Activated naive CD8-positive, alpha-beta T cell treated with anti-CD3 and anti-CD28 coated beads, Interleukin-2, amount 50 U/mL, for 24 hours (primary cell): ENCODE data around the gene PDE3B.
"Not testable (repeated sequence)": the region's sequence is repeated elsewhere in the genome, so short reads cannot be mapped to it uniquely, and the experiment has no call there.

Experiments used
- ATAC-seq: fragments of 150-1000 bp; cut with Tn5 transposase; one replicate; pipeline ENCODE4 v1.10.0; 2021
- DNase-seq: peaks from one replicate; pipeline ENCODE4 v3.0.0; 2021
- H3K27ac Mint-ChIP-seq: one replicate; pipeline ENCODE4 v1.8.0; 2021; ENCODE audit warnings: mild to moderate bottlenecking, mixed read lengths
- H3K27me3 Mint-ChIP-seq: one replicate; pipeline ENCODE4 v1.8.0; 2021; ENCODE audit warnings: mixed read lengths
- H3K36me3 Mint-ChIP-seq: one replicate; pipeline ENCODE4 v1.8.0; 2021; ENCODE audit warnings: low read depth, mixed read lengths
- H3K4me1 Mint-ChIP-seq: one replicate; pipeline ENCODE4 v1.8.0; 2021; ENCODE audit warnings: mixed read lengths
- H3K4me3 Mint-ChIP-seq: one replicate; pipeline ENCODE4 v1.8.0; 2021; ENCODE audit warnings: mild to moderate bottlenecking, moderate library complexity, mixed read lengths
- H3K9me3 Mint-ChIP-seq: one replicate; pipeline ENCODE4 v1.8.0; 2021; ENCODE audit warnings: mixed read lengths

Gene PDE3B

GRCh38 chr11:14643697-14644225, at the start of gene PDE3B:
TSS of gene PDE3B (plus strand) at chr11:14643804. CDS start at chr11:14644076, 272 bp downstream.
- peaks cover 41% of the 10 kb centered on the region for H3K36me3 Mint-ChIP-seq
- H3K27ac Mint-ChIP-seq = peak within 1 kb of the TSS; percentile 84
- H3K27me3 Mint-ChIP-seq = no peaks in the 10 kb centered on the region
- H3K4me1 Mint-ChIP-seq = peaks cover 52% of the 10 kb centered on the region
- DNase-seq = peak; percentile 83
- H3K4me3 Mint-ChIP-seq = peak within 1 kb of the TSS; percentile 85
- ATAC-seq = peak; percentile 82
- H3K9me3 Mint-ChIP-seq = no peaks in the 10 kb centered on the region

GRCh38 chr11:14595261-14595660, 48.3 kb upstream of the PDE3B start:
- ATAC-seq, H3K27me3 Mint-ChIP-seq, H3K27ac Mint-ChIP-seq, H3K4me1 Mint-ChIP-seq, H3K4me3 Mint-ChIP-seq, DNase-seq: not testable (repeated sequence)
- peaks cover 75% of the 10 kb centered on the region for H3K36me3 Mint-ChIP-seq
- H3K9me3 Mint-ChIP-seq = peaks cover 44% of the 10 kb centered on the region

GRCh38 chr11:14607713-14608112, 35.9 kb upstream of the PDE3B start:
- ATAC-seq (no peak), DNase-seq (no peak)
- Mint-ChIP-seq H3K4me3 (no peak overlapping the region), H3K27me3 (no peaks in the 10 kb centered on the region), H3K9me3 (peaks cover 6% of the 10 kb centered on the region), H3K27ac (no peak overlapping the region), H3K36me3 (peaks cover 74% of the 10 kb centered on the region), H3K4me1 (peaks cover 6% of the 10 kb centered on the region)

GRCh38 chr11:14609902-14610301, 33.7 kb upstream of the PDE3B start:
- H3K36me3 Mint-ChIP-seq = peaks cover 63% of the 10 kb centered on the region
- H3K9me3 Mint-ChIP-seq = peaks cover 6% of the 10 kb centered on the region
- no peaks in the 10 kb centered on the region for H3K27me3 Mint-ChIP-seq
- peaks cover 24% of the 10 kb centered on the region for H3K4me1 Mint-ChIP-seq
- no peak overlapping the region for H3K27ac Mint-ChIP-seq
- H3K4me3 Mint-ChIP-seq = no peak overlapping the region
- no peak for DNase-seq
- no peak for ATAC-seq

DNA sequence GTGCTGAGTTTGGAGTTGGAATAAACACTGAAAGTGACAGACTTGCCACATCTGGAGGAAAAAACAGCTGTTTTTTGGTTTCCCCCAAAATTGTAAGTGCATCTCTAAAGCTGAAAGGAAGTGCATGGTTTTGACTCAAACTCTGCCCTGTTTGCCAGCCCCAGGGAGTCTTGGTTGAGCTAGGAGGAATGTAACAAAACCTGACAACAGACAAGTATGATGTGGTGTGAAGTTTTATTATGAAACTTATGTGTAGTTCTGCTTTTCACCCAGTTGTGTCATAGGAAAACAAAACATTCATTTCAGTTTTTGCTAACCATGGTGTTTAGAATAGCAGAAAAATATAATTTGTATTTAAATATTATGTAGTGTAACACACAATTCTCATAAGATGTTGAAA, 31.7 kb upstream of the PDE3B start:
- peaks cover under 1% of the 10 kb centered on the region for H3K9me3 Mint-ChIP-seq
- H3K27ac Mint-ChIP-seq = no peak overlapping the region
- DNase-seq (no peak), ATAC-seq (peak; percentile 33)
- peaks cover 38% of the 10 kb centered on the region for H3K4me1 Mint-ChIP-seq
- no peaks in the 10 kb centered on the region for H3K27me3 Mint-ChIP-seq
- H3K4me3 Mint-ChIP-seq = no peak overlapping the region
- H3K36me3 Mint-ChIP-seq = peaks cover 55% of the 10 kb centered on the region

DNA sequence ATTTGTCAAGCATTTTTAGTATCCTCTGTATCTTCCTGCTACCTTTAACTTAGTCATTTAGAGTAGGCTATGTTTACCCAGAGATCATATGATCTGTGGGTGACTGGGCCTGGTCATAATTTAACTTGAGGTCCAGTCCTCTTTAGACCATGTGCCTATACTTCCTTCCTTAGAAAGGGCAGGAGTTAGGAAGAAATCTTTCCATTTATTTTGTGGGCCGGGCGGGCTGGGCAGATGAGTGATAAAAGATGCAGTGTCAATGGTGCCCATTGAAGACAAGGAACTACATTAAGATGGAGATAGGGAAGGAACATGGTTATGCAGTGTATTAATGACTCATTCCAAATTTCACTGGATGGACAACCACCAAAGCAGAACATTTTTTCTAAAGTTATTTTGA, 30.9 kb upstream of the PDE3B start:
- peaks cover 40% of the 10 kb centered on the region for H3K4me1 Mint-ChIP-seq
- DNase-seq (no peak), ATAC-seq (no peak)
- no peak overlapping the region for H3K4me3 Mint-ChIP-seq
- H3K27me3 Mint-ChIP-seq = no peaks in the 10 kb centered on the region
- H3K36me3 Mint-ChIP-seq = peaks cover 50% of the 10 kb centered on the region
- H3K9me3 Mint-ChIP-seq = no peaks in the 10 kb centered on the region
- H3K27ac Mint-ChIP-seq = peak overlapping the region; percentile 24

GRCh38 chr11:14614091-14614622, 29.4 kb upstream of the PDE3B start:
- H3K27me3 Mint-ChIP-seq = no peaks in the 10 kb centered on the region
- H3K9me3 Mint-ChIP-seq = no peaks in the 10 kb centered on the region
- H3K36me3 Mint-ChIP-seq = peaks cover 49% of the 10 kb centered on the region
- DNase-seq (no peak), ATAC-seq (peak; percentile 59)
- H3K4me3 Mint-ChIP-seq = no peak overlapping the region
- H3K27ac Mint-ChIP-seq = peak overlapping the region; percentile 20
- peaks cover 52% of the 10 kb centered on the region for H3K4me1 Mint-ChIP-seq

GRCh38 chr11:14617241-14618027, 26.2 kb upstream of the PDE3B start:
- H3K9me3 Mint-ChIP-seq = no peaks in the 10 kb centered on the region
- H3K36me3 Mint-ChIP-seq = peaks cover 34% of the 10 kb centered on the region
- DNase-seq (no peak), ATAC-seq (no peak)
- no peak overlapping the region for H3K4me3 Mint-ChIP-seq
- H3K27ac Mint-ChIP-seq = no peak overlapping the region
- H3K27me3 Mint-ChIP-seq = no peaks in the 10 kb centered on the region
- H3K4me1 Mint-ChIP-seq = peaks cover 69% of the 10 kb centered on the region

- peaks cover 72% of the 10 kb centered on the region for H3K4me1 Mint-ChIP-seq
- H3K36me3 Mint-ChIP-seq = peaks cover 36% of the 10 kb centered on the region
- H3K9me3 Mint-ChIP-seq = no peaks in the 10 kb centered on the region
- H3K27ac Mint-ChIP-seq = no peak overlapping the region
- H3K27me3 Mint-ChIP-seq = no peaks in the 10 kb centered on the region
- H3K4me3 Mint-ChIP-seq = no peak overlapping the region
- DNase-seq (no peak), ATAC-seq (no peak)
These were observed 25.5 kb upstream of the PDE3B start for GRCh38 chr11:14618060-14618459.

GRCh38 chr11:14619603-14620531, 23.7 kb upstream of the PDE3B start:
- Mint-ChIP-seq H3K4me3 (no peak overlapping the region), H3K27me3 (no peaks in the 10 kb centered on the region), H3K4me1 (peaks cover 68% of the 10 kb centered on the region), H3K36me3 (peaks cover 39% of the 10 kb centered on the region), H3K9me3 (no peaks in the 10 kb centered on the region), H3K27ac (no peak overlapping the region)
- DNase-seq = no peak
- no peak for ATAC-seq

DNA sequence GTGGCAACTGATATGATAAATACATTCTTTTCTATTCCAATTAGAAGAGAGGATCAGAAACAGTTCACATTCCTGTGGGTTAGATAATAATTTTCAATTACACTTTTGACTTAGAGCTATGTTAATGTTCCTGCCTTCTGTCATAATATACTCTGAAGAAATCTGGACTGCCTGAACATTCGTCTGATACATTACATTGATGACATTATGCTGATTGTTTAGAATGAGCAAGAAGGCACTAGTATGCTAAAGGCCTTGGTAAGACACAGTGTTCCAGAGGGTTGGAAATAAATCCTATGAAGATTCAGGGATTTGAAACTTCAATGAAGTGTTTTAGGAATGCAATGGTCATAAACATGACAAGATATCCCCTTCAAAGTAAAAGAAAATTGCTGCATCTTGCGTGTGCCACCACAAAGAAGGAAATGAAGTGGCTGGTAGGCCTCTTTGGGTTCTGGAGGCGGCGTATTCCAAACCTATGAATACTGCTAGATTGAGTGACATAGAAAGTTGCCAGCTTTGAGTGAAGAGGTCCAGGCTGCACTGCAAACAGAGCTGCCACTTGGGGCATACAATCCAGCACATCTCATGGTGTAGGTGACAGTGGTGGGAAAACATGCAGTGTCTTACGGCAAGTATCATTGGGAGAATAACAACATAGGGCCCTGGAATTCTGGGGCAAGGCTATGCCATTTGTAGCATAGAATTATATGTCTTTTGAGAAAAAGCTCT, 21.2 kb upstream of the PDE3B start:
- peaks cover 75% of the 10 kb centered on the region for H3K4me1 Mint-ChIP-seq
- no peak overlapping the region for H3K27ac Mint-ChIP-seq
- peaks cover 51% of the 10 kb centered on the region for H3K36me3 Mint-ChIP-seq
- no peak for DNase-seq
- H3K27me3 Mint-ChIP-seq = no peaks in the 10 kb centered on the region
- ATAC-seq = peak; percentile 77
- no peak overlapping the region for H3K4me3 Mint-ChIP-seq
- peaks cover 4% of the 10 kb centered on the region for H3K9me3 Mint-ChIP-seq

DNA sequence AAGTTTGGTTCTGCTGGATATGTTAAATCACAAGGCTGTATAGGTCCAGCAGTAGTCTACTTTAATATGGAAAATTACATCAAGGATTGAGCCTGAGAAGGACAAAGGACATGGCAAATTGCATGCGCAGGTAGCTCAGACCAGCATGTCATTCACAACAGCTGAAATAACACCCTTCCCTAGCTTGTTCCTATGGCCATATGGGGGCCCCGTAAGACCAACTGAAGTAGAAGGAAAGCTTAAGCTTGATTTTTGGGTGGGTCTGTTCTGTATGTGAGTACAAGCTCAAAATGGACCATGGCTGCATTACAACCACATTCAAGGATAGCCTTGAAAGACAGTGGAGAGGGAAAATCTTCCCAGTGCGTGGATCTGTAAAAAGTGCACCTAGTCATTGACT, 20.6 kb upstream of the PDE3B start:
- ATAC-seq = no peak
- H3K36me3 Mint-ChIP-seq = peaks cover 51% of the 10 kb centered on the region
- peaks cover 75% of the 10 kb centered on the region for H3K4me1 Mint-ChIP-seq
- peaks cover 4% of the 10 kb centered on the region for H3K9me3 Mint-ChIP-seq
- no peak for DNase-seq
- H3K4me3 Mint-ChIP-seq = no peak overlapping the region
- H3K27ac Mint-ChIP-seq = no peak overlapping the region
- H3K27me3 Mint-ChIP-seq = no peaks in the 10 kb centered on the region

- Mint-ChIP-seq H3K36me3 (peaks cover 45% of the 10 kb centered on the region), H3K4me1 (peaks cover 63% of the 10 kb centered on the region), H3K27ac (peak overlapping the region; percentile 49), H3K4me3 (no peak overlapping the region), H3K27me3 (no peaks in the 10 kb centered on the region), H3K9me3 (peaks cover 4% of the 10 kb centered on the region)
- ATAC-seq = no peak
- DNase-seq = no peak
These were observed 17.9 kb upstream of the PDE3B start for GRCh38 chr11:14625586-14626205.
